G401 (cell line): Measurements from ENCODE around the gene KRTAP3-2. TPM values are rescaled to one million over a fixed set of nuclear protein-coding genes. Genes with fewer than 3 reads are reported as not detected.

ENCODE experiments used
- DNase-seq: peaks from one replicate; pipeline ENCODE4 v3.0.0-alpha.2; 2015; ENCODE audit warnings: low spot score
- in situ Hi-C: cut with HindIII; loops from 2 replicates; pipeline ENCODE4 v1.10.0; 2016; ENCODE audit warnings: low sequenced_read_pairs, mixed read lengths
- total RNA-seq: library from RNA; depleted of rRNA; stranded (reverse); fragments of >200 nt; shearing (Covaris generic); gene quantifications from 2 replicates; pipeline ENCODE4 v1.2.3, GENCODE V29; 2014

KRTAP3-2 gene
- total RNA-seq, 1 experiment from 2014 or later, result not detected

DNA sequence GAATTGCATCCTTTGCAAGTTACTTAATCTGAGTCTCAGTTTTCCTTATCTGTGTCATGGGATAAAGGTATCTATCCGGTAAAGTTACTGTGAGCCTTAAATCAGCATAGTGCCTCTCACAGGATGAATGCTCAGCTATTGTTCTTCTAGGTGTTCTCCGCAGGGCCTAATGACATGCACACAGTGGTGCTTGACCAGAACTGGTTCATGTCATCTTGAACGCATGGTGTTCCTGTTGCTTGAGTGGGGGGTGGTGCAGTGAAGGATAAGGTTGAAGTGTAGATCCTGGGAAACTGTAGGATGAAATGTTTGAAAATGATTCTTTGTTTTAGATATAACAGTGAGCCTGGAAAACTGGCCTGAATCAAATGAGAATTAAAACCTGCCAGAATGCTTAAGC lies 19.6 kb downstream of the KRTAP3-2 start:
- in situ Hi-C loops, result no loop called here
- DNase-seq, result no peak

DNA sequence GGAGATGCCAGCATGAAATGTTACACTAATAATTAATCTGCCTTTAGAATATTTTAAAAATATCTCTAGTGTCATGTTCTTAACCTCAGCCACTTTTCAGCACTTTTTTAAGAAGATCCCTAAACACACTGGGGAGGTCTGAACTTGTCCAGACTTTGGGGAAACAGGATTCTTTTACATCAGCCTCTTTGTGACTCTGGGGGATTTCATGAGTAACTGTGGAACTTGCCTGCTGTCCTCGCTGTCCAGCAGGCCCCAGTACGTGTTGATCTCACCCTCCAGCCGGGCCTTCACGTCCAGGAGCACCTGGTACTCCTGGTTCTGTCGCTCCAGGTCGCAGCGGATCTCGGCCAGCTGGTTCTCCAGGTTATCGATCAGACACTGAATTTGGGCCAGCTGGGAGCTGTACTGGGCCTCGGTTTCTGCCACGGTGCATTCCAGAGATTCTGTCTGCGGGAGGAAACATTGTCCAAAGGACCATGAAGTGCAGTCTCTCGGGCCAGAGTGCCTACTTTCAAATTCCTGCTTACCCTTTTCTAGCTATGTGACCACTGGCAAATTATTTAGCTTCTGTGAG lies 21.0 kb downstream of the KRTAP3-2 start:
- no peak for DNase-seq
- in situ Hi-C loops, result no loop called here

DNA sequence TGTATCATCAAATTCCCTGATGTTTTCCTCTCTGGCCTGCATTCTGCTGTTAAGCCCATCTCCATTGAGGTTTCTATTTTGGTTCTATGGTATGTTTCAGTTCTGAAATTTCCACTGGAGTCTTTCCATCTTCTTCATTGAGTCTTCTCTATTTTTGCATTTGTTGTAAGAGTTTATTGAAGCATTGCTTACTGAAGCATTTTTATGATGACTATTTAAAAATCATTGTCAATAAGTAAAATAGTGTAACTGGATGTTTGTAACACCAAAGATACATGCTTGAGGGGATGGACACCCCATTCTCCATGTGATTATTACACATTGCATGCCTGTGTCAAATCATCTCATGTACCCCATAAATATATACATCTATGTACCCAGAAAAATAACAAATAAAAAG lies 24.2 kb downstream of the KRTAP3-2 start:
- in situ Hi-C loops, result no loop called here
- DNase-seq, result no peak

DNA sequence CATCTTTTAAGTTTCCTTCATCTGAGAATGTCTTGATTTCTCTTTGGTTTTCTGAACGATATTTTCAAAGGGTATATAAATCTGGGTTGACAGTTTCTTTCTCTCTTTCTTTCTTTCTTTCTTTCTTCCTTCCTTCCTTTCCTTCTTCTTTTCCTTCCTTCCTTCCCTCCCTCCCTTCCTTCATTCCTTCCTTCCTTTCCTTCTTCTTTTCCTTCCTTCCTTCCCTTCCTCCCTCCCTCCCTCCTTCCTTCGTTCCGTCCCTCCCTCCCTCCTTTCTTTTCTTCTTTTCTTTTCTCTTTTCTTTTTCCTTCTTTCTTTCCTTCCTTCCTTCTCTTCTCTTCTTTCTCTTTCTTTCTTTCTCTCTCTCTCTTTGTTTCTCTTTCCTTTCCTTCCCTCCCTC lies 25.3 kb downstream of the KRTAP3-2 start:
- in situ Hi-C loops, result no loop called here

DNA sequence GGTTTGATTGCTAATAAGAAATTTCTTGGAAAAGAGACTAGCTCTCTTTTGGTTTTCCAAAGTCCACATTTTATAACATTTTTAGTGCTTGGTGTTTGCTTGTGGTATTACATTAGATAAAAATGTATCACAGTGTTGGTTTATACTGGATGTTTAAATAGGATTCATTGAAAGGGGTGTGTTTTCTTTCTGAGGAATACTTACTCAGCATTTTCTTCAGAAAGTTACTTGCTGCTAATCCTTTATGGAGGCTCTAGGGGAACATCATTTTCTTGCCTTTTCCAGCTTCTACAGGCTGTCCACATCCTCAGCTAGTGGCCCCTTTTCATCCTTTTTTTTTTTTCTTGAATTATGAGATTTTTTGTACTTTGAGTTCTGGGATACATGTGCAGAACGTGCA lies 32.1 kb downstream of the KRTAP3-2 start:
- in situ Hi-C loops, result no loop called here
- DNase-seq, result no peak

More for the DNA sequence above, 25.3 kb downstream of the KRTAP3-2 start:
- DNase-seq, result no peak

DNA sequence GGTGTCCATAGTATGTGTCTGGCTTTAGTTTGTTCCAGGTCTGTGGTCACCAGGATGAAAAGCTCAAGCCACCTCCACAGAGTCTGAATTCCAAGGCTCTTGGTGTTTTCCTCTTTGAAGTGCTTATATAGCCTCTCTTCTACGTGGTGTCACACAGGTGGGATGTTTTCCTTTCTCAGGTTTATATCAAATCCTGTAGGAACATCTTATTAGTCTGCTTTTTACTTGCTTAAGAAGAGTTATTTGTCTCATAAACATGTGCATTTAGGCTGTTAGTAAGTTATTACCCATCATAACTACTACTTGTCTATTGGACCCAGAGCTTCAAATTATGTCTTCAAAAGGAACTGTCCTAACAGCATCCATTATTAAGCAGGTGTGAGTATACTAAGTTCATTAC lies 32.9 kb downstream of the KRTAP3-2 start, which contains the start of gene KRT39:
KRT39 (minus strand) TSS at position 101 of the 400 bp plus-strand sequence; CDS start at position 9, 92 bp downstream.
- DNase-seq, result no peak
- in situ Hi-C loops, result no loop called here

DNA sequence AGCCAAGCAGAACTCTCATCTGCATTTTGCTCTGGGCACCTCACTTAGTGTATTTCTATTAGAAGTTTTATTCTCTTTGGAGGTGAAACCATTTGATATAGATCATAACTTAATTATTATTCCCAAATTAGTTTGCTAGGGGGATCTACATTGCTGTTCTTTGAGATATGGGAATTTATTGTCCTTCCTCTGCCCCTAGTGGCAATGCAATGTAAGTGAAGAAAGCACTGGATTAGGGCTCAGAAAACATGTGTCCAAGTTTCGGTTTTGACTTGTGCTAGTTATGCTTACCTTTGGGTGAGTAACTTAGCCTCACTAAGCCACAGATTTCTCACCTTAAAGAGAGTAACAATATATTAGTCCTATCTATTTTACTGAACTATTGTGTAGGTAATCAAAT lies 35.9 kb downstream of the KRTAP3-2 start:
- in situ Hi-C loops, result no loop called here

DNA sequence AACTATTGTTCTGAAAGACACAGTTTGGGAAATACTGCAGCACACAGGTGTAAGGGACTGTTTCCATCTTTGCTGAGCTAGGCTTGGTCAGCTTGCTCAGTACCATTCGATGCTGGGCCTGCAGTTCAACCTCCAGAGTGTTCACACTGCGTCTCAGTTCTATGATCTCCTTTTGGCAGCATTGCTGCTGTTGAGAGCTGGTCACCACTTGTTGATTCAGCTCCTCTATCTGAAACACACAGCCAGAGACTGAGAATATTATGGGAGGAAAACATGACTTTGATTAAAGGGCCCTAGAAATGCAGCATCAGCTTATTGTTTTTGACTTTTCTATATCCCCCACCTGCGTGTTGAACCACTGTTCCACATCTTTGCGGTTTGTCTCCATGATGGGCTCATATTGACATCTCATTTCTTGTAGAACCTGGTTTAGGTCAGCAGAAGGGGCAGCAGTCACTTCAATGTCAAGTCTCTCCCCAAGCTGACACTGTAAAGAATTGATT lies 37.6 kb downstream of the KRTAP3-2 start:
- no peak for DNase-seq
- in situ Hi-C loops, result no loop called here

More for the DNA sequence above, 35.9 kb downstream of the KRTAP3-2 start:
- no peak for DNase-seq

DNA sequence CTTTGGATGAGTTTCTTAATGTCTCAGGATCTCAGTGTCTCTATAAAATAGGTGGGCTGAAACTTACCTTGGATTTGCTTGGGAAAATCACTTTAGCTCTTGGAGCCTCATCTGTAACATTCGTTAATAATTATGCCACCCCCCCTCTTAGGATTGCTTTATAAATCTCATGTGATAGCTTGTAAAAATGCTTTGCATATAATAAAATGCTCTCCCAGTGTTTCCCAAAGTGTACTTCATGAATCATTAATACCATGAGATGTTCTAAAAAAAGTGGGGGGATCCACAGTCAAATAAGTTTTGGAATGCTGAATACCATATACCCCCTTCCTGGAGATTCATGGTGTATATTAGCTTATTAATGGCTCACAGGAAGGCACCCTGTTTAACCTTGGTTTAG lies 38.1 kb downstream of the KRTAP3-2 start:
- in situ Hi-C loops, result no loop called here
- no peak for DNase-seq

DNA sequence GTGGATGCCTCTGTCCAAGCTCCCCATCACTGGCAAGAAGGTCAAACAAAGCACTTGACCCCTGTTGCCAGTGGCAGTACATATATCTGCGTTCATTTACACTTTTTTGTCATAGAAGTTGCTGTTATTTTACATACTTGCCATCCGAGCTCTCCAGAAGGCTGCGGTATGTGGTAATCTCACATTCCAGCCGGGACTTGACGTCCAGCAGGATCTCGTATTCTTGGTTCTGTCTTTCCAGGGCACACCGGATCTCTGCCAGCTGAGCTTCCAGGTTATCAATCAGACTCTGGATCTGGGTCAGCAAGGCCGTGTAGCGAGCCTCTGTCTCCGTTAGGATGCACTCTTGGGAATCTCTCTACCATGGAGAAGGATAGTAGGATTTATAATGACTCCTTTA lies 39.6 kb downstream of the KRTAP3-2 start:
- in situ Hi-C loops, result no loop called here
- DNase-seq, result no peak

DNA sequence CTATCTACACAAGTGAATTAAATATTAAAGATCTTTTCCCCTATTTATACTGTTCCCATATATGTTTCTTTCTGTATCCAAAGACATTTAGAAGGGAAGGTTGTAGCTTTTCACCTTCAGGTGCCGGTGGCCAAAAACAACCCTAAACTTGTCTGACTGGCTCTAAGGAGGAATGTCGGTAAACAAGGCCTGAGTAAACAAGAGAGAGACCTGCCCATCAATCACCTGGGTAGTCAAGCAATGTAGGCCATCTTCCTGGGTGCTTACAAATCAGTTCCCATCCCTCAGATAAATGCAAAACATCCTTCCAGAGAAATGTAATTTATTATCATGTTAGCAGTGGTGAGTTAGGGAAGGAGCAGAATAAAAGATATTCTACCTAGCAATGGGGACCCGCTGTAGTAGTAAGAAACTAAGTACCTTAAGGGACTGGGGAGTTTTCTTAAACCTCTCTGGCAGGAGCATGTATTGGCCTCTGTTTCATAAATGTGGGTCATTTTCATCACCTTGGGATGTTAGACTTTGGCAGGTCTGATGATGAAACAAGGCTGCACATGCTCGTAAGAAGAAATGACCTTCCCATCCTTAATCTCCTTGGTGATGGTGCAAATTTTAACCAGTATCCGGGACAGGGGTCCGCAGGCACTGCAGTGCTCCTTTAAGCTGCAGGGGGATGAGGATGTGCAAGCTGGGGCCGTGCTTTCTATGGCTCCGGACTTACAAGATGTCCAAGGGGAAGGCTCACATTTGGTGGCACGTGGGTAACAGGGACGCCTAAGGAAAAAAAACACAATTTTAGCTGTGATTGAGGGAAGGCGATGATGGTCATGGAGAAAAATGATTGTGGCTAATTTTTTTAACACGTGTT lies 41.4 kb downstream of the KRTAP3-2 start:
- in situ Hi-C loops, result no loop called here
- DNase-seq, result no peak

DNA sequence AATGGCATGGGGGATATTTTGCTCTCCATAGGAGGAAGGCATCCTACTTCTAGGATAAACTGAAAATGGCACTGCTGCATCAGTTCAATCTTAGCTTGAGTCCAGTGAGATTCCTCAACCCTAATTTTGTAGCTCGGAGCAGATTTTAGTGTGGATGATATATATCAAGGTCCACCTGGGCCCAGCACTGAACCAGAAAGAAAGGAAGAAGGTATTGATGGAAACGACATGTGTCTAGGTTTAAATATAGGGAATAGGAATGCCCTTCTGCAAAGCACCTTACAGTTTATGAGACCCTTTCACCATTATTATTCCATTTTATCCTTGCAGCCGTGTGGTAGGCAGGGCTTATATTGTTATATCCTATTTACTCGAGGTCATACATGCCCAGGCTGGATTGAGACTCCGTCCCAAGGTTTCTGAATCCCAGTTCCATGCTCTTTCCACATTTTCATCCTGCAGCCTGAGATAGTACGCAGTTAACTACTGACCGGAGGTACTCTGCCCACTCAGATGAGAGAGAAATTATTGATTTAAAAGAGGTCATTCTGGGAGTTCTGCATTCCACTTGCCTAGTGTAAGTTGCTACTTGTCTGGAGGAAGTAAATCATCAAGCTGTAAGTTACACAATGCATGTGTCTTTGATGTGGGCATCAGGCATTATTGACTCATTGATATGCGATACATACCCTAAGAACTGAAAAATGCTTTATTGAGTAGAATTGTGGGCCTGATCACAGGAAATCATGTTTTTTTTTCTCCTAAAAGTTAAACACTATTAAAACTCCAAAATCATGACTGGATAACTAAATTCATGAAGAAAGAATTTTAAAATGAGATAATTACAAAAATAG lies 43.1 kb downstream of the KRTAP3-2 start:
- no peak for DNase-seq
- in situ Hi-C loops, result no loop called here

DNA sequence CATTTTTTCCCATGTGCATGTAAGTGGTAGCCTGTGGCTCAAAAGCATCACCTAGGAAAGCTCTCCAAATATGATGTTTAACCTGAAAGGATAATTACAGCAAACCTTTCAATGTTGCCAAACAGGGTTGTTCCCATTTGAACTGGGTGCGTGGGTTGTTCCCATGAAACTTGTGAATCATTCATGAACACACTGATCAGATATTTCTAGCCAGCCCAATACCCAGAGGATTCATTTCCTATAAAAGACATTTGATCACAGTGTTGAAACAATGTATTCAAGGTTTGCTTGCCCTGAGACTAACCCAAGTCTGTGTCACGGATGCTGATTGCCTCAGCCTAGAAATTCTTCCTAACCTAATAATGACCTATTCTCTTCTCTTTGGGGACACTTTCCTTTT lies 45.8 kb downstream of the KRTAP3-2 start:
- in situ Hi-C loops, result no loop called here
- no peak for DNase-seq

DNA sequence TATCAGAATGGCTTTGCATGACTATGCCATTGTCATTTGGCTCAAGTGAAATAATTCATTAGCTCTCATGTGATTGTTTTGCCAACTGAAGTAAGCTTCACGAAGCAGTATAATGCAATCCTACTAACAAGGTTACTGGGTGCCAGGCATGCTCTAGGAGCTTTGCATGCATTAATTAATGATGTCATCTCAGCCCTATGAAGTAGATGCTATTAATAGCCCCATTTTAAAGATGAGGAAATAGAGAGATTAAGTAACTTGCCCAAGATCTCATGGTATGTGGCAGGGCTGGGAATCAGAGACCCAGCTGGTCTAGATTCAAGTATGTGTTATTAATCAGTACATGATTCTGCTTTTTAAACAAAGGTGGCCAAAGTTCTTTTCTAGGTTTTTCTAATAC lies 47.0 kb downstream of the KRTAP3-2 start:
- no peak for DNase-seq
- in situ Hi-C loops, result no loop called here

DNA sequence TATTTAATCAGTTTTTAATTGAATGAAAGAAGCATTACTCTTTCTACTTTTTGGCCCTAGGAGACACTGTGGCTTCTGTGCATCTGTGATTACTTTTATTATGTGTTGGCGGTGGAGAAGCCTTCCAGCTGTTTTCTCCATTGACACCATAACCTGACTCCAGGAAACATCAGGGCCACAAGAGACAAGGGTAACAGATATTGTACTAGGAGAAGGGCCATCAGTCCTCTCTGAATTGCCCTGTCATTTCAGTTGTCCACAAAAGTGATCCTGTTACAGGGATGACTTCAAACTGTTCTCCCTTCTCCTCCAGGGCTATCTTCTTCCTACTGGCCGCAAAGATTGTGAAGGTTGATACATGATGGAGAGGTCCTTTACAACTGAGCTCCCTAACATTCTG lies 47.6 kb downstream of the KRTAP3-2 start:
- in situ Hi-C loops, result no loop called here
- no peak for DNase-seq

DNA sequence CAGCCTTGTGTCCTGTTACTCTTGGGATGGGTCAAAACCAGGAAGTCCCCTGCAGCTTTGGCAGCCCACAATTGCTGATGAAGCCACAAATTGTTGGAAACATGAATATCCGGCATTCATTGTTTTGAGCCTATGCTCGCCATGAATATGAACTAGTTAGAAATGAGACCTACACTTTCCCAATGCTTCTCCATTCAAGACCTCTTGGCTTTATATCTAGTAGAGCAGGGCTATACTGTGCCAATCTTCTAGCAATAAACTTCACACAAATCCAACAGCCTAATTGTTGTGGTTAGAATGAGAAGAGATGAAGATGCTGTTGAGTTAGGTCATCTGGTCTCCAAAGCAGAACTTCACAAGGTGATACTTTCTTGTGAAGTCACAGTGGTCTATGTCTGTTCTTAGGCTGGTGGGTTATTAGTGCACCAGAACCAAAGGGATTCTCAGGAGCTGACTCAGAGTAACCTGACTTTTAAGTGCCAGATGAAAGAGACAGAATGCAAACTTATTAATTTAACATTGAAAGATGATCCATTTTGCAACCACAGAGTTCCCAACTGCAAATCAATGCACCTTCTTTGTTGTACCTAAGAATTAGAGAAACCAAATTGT lies 48.6 kb downstream of the KRTAP3-2 start:
- in situ Hi-C loops, result no loop called here
- no peak for DNase-seq

DNA sequence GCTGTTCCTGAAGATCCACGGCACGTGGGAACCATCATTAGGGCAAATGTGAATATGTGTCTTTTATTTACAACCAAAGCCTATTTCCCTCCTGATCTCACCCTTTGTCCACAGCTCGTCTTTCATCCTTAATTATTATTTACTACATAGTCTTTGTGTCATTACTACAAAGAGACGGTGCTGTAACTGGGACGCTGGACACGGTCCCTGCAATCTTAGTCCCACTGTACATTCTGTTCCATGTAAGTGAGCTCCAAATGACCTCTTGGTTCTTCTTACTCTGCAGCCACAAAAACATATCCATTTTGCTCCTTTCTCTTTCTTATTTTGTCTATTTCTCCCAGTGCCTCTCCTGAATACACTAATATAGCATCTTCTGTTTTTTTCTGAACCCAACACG lies 49.5 kb downstream of the KRTAP3-2 start:
- DNase-seq, result no peak
- in situ Hi-C loops, result no loop called here

DNA sequence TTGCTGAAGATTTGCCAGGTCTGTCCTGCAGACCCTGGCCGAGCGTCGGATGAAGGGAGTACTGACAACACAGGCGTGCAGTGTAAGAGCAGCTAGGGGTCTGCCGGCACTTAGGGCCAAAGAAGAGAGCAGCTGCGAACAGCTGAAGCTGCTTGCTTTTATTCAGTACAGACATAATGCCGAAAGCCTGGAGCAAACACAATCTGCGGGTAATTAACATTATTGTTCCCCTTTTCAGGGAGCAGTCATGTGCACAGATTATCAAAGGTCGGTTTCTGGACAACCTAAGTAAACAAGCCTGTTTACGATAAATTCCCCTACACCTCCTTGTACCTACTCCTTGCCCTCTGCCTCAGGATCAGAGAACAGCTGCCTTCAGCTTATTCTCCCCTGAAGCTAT lies 50.3 kb downstream of the KRTAP3-2 start:
- DNase-seq, result no peak
- in situ Hi-C loops, result no loop called here
